NCI-H524 (cell line): ENCODE results near the gene ZBTB42.

Source experiments
- DNase-seq, 2 experiments: peaks; one replicate each; lab custom pipeline; 2025; lab: John Stamatoyannopoulos, UW

The ZBTB42 gene

GRCh38 chr14:104782808-104783139, 18.1 kb upstream of the ZBTB42 start:
- DNase-seq: no peak

DNA sequence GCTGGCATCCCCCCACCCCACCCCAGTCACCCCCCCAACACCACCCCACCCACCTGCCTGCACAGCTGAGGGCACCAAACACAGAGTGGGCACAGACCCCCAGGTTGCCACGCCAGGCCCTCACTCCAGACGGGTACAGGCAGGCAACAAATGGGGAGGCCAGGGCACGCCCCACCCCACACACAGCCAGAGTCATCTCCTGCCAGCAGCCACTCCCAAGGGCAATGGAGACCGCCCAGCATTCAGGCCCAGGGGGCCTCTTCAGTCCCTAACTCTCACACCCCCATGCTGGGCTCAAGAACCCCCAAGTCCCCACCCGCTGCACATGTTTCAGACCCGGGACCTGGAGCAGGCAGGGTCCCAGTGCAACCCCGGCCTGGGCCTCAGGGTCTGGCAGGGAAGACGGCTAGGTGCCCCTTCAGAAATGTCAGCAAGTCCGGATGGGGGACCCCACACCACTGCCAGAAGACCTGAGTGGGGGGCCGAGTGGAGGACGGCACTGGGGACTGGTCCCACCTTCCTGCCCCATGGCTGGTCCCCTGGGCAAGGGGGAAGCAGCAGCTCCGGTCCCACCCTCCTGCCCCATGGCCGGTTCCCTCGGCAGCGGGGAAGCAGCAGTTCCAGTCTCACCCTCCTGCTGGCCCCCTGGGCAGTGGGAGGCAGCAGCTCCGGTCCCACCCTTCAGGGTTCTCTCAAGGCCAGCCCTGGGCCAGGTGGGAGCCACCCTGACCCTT, 17.2 kb upstream of the ZBTB42 start:
- DNase-seq: no peak

DNA sequence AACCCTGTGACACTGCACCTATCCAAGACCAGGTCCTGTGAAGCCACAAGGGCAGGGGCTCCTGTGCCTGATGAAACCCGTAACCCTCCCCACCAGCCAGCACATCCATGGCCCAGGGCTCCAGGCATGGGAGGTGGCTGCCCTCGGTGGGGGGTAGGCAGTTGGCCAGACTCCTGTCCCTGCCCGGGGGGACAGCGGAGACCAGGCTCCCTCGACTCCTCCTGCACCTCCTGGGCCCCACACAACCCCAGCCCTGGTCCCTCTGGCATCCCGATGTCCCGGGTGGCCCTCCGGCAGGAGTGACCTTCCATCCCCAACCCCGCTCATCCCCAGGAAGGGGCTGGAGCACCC, 16.7 kb upstream of the ZBTB42 start:
- DNase-seq: no peak

- peak; percentile 19 to 56 for DNase-seq
Observed at GRCh38 chr14:104784846-104785707, 15.8 kb upstream of the ZBTB42 start.

GRCh38 chr14:104785708-104786080, 15.2 kb upstream of the ZBTB42 start:
- no peak for DNase-seq

- no peak for DNase-seq
Observed at GRCh38 chr14:104786091-104786586, 14.8 kb upstream of the ZBTB42 start.

GRCh38 chr14:104786726-104787675, 13.9 kb upstream of the ZBTB42 start:
- no peak for DNase-seq

DNA sequence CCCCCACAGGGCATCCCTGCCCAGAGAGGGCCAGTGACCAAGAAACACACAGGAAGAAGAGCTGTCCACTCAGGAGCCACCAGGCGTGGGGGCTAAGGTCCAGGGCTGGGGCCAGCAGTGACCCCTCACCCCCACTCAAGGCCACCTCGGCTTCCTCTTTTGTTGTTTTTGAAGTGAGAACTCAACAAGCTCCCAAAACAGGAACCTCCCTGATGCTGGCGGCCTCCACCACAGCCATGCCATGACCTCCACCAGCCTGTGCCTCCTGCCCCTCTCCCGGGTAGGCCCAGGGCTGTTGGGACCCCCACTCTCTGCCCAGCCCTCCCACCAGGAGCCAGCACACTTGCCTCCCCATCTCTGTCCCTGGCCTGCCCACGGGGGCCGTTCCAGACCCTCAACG, 13.2 kb upstream of the ZBTB42 start:
- no peak for DNase-seq

DNA sequence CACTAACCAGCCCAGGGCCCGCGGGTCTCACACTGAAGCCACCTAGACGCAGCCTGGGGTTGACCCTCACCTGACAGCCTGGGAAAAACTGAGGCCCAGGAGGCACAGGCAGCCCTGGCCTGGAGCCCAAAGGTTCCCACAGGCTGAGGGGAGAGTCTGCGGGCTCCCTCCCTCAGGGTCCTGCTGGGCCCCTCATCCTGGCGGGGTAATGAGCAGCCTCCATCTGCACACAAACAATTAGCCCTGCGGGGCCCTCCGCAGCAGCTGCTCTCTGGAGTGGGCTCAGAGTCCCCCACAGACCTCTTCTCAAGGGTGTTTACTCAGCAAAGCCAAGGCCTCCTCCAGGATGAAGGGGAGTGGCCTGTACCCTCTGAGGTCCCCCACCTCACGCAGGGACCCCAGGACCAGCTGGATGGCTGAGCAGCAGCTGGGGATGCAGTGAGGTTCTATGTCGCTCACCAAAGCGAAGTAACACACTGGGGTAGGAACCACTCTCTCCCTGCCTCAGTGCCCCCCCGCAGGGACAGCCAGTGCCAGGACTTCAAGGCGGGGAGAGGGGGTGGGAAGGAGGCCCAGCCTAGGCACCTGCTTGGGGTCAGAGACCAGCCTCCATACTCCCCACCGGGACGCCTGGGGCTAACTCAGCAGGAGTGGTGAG, 12.6 kb upstream of the ZBTB42 start:
- DNase-seq: peak; percentile 94 to 99

DNA sequence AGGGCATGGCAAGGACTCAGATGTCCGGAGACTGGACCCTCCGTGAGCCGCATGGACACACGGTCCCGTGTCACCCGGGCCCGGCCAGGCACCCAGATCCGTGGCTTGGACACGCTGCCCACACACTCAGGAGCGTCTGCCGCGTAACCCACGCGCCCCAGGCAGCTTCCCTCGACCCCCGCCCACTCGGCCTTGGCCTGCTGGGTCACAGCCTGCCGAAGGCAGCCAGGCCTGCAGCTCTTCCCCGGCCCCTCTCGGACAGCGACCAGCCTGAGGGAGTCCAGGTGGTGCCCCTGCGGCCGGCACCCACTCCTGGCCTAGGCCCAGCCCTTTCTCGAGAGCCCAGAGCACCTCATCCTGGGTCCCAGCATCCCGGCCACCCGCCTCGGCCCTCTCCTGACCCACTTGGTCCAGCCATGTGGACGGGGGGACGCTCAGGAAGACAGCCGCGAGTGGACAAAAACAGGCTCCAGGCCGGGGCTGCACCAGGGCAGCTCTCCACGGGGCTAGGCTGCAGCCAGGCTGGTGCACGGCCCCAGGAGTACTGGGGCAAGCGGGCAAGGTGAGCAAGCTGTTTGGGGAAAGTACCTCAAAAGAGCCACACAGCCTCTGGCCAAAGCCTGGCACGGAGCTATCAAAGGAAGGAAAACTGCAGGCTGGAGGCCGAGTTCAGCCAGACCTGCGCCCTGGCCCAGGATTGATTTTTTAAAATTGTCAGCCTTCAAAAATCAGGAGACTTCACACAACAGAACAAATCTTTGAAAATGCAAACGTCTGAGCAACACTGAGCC, 11.8 kb upstream of the ZBTB42 start:
- DNase-seq: no peak

DNA sequence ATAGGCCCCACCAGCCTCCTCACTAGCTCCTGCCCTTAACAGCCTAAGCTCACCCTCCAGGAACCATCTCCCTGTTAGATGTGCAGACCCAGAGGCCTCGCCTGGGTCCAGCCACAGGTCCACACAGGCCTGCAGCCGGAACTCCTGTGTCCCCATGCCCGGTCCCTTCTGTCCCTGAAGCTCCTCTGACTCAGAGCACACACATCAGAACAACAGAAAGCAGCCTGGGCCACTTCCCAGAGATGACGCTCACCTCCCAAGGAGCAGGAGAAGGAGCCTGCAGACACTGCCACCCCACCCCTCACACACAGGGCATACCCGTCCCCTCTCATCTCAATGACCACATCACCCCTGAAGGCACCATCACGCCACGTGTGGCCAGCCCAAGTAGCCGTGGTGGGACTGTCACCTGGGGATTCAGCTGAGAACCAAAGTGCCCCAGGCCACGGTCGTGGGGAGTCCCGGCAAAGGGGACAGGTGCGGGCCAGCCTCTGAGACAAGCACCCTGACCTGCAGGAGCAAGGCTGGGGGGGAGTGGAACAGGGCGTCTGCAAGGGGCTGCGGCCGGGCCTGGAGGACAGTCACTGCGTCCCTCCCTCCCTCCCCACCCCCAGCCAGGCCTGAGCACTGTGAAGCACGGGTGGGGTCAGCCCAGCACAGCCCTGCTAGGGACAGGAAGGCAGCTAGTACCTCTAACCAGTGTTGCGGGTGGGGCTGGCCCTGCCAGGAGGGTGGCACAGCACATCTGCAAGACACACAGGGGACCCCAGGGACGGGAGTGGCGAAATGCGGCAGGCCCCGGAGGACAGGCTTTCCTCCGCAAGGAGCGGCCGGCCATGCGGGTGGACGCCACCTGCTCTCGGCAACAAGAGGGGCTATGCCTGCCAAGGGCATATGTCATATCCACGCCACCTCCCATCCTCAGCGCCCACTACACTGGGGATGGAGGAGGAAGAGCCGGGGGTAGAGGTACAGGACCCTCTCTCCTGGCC, 10.9 kb upstream of the ZBTB42 start:
- no peak for DNase-seq

DNA sequence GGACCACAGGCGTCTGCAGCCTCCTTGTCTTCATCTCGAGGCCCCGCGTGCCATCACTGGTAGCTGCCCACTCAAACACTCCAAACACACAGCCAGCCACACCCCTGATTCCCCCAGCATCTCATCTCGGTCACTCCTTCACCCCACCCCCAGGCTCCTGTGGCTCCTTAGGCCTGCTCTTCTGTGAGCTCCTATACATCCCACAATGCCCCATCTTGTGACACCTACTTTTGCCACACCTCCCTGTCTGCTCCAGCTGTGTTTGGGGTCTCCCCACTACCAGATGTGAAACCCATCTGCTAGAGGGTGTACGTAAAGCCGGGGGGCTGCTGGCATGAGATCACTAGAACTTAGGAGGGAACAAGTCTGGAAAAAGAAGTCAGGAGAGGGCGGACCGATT, 9.5 kb upstream of the ZBTB42 start:
- DNase-seq: no peak

DNA sequence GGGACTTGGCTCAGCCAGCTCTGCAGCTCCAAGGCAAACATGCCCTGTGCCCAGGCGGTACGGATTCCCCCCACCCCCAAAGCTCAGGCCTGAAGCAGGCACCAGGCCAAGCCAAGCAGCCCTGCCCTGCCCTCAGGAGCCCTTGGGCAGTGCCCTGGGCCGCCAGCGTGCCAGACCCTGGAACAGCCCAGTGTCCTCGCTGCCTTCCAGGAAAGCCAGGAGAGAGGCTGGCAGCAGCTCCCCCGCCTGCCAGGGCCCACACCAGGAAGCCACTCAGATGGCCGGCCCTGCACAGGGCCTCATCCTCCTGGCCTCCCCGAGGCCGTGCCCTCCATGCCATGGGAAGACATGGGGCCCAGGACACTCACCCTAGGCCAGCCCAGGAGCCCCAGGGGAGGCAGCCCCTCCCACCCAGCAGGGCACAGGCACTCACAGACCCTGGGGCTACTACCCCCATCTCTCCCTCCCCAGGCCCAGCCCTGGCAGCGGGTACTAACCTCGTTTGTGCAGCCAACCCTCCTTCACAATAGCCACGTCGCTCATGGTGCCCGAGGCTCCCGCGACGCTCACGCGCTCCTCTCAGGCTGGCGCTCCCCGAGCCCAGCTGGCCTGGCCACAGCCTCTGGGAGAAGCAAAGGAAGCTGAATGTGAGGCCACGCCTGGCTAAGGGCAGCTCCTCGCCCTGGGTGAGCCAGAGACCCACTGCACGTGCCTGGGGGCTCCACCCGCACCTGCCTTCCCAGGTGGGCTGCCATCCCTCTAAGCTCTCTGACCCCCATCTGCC, 8.6 kb upstream of the ZBTB42 start:
- no peak for DNase-seq

GRCh38 chr14:104792945-104793702, 7.8 kb upstream of the ZBTB42 start:
- DNase-seq: no peak

DNA sequence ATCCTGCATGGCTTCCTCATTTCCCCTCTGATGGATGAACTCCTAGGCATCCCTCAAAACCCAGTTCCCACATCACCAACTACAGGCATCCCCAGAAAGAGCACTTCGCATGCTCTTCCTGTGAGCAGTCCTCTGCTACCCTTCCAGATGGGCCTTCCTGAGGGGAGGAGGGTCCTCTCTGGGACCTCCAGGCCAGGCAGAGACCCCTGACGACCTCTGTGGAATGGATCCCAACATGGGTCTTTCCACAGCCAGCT, 7.3 kb upstream of the ZBTB42 start:
- DNase-seq: no peak

DNA sequence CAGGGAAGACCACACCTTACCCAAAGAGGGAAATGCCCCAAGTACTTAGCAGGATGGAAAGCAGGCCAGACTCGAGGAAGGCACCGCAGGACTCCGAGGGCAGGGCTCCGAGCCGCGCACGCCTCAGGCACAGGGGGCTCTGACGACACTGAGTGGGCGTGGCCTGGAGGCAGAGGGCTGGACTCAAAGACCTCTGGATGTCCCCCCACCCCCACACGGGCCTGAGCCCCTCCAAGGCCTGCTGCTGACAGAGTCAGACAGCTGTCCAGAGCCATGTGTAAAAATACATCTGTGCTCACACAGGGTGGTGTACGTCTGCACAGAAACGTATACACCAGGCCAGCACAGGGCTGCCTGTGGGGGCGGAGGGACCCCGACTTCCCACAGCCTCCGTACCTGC, 6.8 kb upstream of the ZBTB42 start:
- peak in 1 of 2 experiments; percentile 45 for DNase-seq

DNA sequence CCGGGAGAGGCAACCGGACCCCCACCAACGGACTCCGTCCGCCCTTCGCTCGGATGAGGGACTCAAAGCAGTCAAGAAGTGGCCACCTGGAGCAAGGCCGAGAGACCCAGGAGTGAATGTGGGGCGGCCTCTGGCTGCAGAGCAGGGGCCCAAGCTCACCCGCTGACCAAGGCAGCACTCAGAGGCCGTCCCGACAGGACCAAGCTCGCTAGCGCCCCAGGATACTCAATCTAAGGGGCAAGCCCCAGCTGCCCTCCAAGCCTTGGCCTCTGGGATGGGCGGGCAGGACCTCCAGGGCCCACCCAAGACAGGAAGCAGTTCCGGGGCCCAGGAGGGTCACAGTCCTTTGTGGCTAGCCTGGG, 6.3 kb upstream of the ZBTB42 start:
- DNase-seq: no peak

- no peak for DNase-seq
Observed at GRCh38 chr14:104794993-104795780, 5.7 kb upstream of the ZBTB42 start, which contains the start of gene AKT1. Gene AKT1 (minus strand): TSS chr14:104795748. CDS start chr14:104792643, 3,105 bp downstream.
